ENCODE data around the gene OR7A10.
"Not testable (repeated sequence)": the region's sequence is repeated elsewhere in the genome, so short reads cannot be mapped to it uniquely, and the experiment has no call there.

OR7A10 gene

DNA sequence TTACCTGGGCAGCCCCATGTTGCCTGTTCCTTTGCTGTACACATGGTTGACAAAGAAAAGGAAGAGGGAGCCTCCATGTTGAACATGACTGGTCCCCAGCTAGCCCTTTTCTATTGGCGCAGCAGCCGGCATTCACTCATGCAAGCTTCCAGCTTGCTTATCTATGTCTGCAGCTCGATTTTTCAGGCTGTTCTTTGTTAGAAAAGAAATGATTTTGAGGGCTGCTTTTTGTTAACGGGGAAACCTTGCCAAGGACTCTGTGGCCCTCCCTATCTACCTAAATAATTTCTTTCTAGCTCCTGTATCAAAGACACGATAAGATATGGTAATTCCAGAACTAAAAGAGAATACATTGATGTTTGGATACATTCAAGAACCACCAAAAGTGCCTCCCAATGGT is 50.0 kb downstream of the OR7A10 start:
- Histone ChIP-seq H3K4me3 (ENCODE audit: low read length) (no peak overlapping the region), H3K79me2 (ENCODE audit: low read length) (no peaks in the 10 kb centered on the region), H3K9ac (ENCODE audit: low read length) (no peak overlapping the region), H3K27ac (ENCODE audit: low read length) (no peak overlapping the region), H4K20me1 (ENCODE audit: insufficient read depth, low read length) (no peaks in the 10 kb centered on the region), H3K36me3 (replicated peaks; ENCODE audit: low read depth, low read length) (no peaks in the 10 kb centered on the region), H3K4me1 (ENCODE audit: low read length) (no peaks in the 10 kb centered on the region), H3K27me3 (ENCODE audit: low read depth, low read length) (peaks cover 21% of the 10 kb centered on the region), H3K9me3 (ENCODE audit: insufficient read depth, low read length) (no peaks in the 10 kb centered on the region), H3K4me2 (ENCODE audit: low read length) (no peak overlapping the region), H2AFZ (ENCODE audit: low read depth, low read length) (no peak overlapping the region)
- TF ChIP-seq, protein P1, sequence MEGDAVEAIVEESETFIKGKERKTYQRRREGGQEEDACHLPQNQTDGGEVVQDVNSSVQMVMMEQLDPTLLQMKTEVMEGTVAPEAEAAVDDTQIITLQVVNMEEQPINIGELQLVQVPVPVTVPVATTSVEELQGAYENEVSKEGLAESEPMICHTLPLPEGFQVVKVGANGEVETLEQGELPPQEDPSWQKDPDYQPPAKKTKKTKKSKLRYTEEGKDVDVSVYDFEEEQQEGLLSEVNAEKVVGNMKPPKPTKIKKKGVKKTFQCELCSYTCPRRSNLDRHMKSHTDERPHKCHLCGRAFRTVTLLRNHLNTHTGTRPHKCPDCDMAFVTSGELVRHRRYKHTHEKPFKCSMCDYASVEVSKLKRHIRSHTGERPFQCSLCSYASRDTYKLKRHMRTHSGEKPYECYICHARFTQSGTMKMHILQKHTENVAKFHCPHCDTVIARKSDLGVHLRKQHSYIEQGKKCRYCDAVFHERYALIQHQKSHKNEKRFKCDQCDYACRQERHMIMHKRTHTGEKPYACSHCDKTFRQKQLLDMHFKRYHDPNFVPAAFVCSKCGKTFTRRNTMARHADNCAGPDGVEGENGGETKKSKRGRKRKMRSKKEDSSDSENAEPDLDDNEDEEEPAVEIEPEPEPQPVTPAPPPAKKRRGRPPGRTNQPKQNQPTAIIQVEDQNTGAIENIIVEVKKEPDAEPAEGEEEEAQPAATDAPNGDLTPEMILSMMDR (IDR thresholded peaks at IDR 0.05; ENCODE audit: low read depth, low read length), result no peak
- no peak for TF ChIP-seq EZH2phosphoT487 (IDR thresholded peaks at IDR 0.05; ENCODE audit: low read depth)

DNA sequence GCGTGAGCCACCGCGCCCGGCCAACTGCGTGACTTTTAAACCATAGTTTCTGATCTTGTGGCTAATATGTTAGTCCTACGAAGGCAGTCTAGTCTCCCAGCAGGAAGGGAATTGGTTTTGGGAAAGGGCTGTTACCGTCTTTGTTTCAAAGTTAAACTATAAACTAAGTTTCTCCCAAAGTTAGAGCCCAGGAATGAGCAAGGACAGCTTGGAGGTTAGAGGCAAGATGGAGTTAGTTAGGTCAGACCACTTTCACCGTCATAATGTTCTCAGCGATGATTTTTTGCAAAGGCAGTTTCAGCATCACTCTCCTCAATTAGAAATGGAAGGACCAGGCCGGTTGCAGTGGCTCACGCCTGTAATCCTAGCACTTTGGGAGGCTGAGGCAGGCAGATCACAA is 52.7 kb downstream of the OR7A10 start:
- Histone ChIP-seq H3K27ac (ENCODE audit: low read length) (no peak overlapping the region), H3K4me1 (ENCODE audit: low read length) (no peaks in the 10 kb centered on the region), H3K4me3 (ENCODE audit: low read length) (no peak overlapping the region), H3K27me3 (ENCODE audit: low read depth, low read length) (peaks cover 29% of the 10 kb centered on the region), H2AFZ (ENCODE audit: low read depth, low read length) (no peak overlapping the region), H3K9ac (ENCODE audit: low read length) (no peak overlapping the region), H3K9me3 (ENCODE audit: insufficient read depth, low read length) (no peaks in the 10 kb centered on the region), H4K20me1 (ENCODE audit: insufficient read depth, low read length) (no peaks in the 10 kb centered on the region), H3K79me2 (ENCODE audit: low read length) (no peaks in the 10 kb centered on the region), H3K4me2 (ENCODE audit: low read length) (no peak overlapping the region), H3K36me3 (replicated peaks; ENCODE audit: low read depth, low read length) (no peaks in the 10 kb centered on the region)
- no peak for TF ChIP-seq EZH2phosphoT487 (IDR thresholded peaks at IDR 0.05; ENCODE audit: low read depth)
- TF ChIP-seq, protein P1 (IDR thresholded peaks at IDR 0.05; ENCODE audit: low read depth, low read length), result no peak

DNA sequence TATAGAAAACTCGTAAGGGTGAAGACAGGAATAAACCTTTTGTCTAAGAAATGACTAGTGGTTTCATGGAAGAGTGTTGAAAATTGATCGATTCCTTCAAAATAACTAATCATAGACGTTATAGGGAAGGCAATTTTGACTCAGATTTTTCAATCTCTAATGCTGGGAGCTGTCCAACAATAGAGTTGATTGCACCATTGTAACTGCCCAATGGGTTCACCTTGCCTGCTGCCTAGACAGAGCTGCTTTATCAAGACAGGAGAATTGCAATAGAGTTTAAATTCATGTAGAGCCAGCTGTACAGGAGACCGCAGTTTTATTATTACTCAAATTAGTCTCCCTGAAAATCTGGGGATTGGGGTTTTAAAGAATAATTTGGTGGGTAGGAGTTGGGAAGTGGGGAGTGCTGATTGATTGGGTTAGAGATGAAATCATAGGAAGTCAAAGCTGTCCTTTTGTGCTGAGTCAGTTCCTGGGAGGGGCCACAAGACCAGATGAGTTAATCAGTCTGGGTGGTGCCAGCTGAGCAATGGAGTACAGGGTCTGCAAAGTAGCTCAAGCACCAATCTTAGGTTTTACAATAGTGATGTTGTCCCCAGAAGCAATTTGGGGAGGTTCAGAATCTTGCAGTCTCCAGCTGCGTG is 53.5 kb downstream of the OR7A10 start:
- H3K9me3 ChIP-seq (ENCODE audit: insufficient read depth, low read length), result no peaks in the 10 kb centered on the region
- H3K27ac ChIP-seq (ENCODE audit: low read length), result no peak overlapping the region
- H3K4me2 ChIP-seq (ENCODE audit: low read length), result no peak overlapping the region
- H2AFZ ChIP-seq (ENCODE audit: low read depth, low read length), result no peak overlapping the region
- H3K4me1 ChIP-seq (ENCODE audit: low read length), result no peaks in the 10 kb centered on the region
- H3K4me3 ChIP-seq (ENCODE audit: low read length), result no peak overlapping the region
- H3K79me2 ChIP-seq (ENCODE audit: low read length), result no peaks in the 10 kb centered on the region
- H3K9ac ChIP-seq (ENCODE audit: low read length), result no peak overlapping the region
- no peak for TF ChIP-seq EZH2phosphoT487 (IDR thresholded peaks at IDR 0.05; ENCODE audit: low read depth)
- TF ChIP-seq, protein P1 (IDR thresholded peaks at IDR 0.05; ENCODE audit: low read depth, low read length), result no peak
- H3K27me3 ChIP-seq (ENCODE audit: low read depth, low read length), result peaks cover 31% of the 10 kb centered on the region
- H4K20me1 ChIP-seq (ENCODE audit: insufficient read depth, low read length), result no peaks in the 10 kb centered on the region
- H3K36me3 ChIP-seq (replicated peaks; ENCODE audit: low read depth, low read length), result no peaks in the 10 kb centered on the region

DNA sequence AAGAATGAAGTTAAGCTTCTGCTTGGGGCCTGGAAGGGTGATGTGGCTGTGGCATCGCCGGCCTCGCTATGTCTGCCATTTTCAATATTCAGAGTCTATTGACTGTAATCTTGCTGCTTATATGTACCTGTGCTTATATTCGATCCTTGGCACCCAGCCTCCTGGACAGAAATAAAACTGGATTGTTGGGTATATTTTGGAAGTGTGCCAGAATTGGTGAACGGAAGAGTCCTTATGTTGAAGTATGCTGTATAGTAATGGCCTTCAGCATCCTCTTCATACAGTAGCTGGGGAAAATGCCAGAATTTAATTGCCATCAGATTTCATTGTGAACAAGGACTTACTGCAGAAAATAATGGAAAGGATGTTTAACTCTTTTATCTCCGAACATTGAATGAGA is 56.5 kb downstream of the OR7A10 start:
- not testable (repeated sequence) for H3K79me2 ChIP-seq (ENCODE audit: low read length)

More for the DNA sequence above, 56.5 kb downstream of the OR7A10 start:
- not testable (repeated sequence) for H4K20me1 ChIP-seq (ENCODE audit: insufficient read depth, low read length); H3K36me3 ChIP-seq (replicated peaks; ENCODE audit: low read depth, low read length); H3K4me2 ChIP-seq (ENCODE audit: low read length); H2AFZ ChIP-seq (ENCODE audit: low read depth, low read length); H3K4me3 ChIP-seq (ENCODE audit: low read length); H3K4me1 ChIP-seq (ENCODE audit: low read length); H3K27ac ChIP-seq (ENCODE audit: low read length); H3K9ac ChIP-seq (ENCODE audit: low read length); H3K9me3 ChIP-seq (ENCODE audit: insufficient read depth, low read length)
- H3K27me3 ChIP-seq (ENCODE audit: low read depth, low read length), result peaks cover 14% of the 10 kb centered on the region; the same call in 1 of the 2 replicates
